ENCODE results near the gene ADNP2. TPM values are rescaled to one million over a fixed set of nuclear protein-coding genes. Genes with fewer than 3 reads are reported as not detected.
A peak's percentile ranks its signal among the peaks of the same experiment; 100 is the strongest.

Gene ADNP2
- total and polyA plus RNA-seq, 2 of the 13 experiments (the other 11 are each of a cell fraction or from before 2014, with no cell fraction given): 10.8 to 25.5 TPM

- peak; percentile 80 for TF ChIP-seq DRAP1 (CRISPR knock-in tag; IDR thresholded peaks at IDR 0.05)
- TF ChIP-seq ZNF615 (CRISPR knock-in tag; IDR thresholded peaks at IDR 0.05; ENCODE audit: borderline replicate concordance): no peak
- peak; percentile 92 for TF ChIP-seq GABPB1 (CRISPR knock-in tag; IDR thresholded peaks at IDR 0.05)
- no peak for TF ChIP-seq ZNF142 (CRISPR knock-in tag; IDR thresholded peaks at IDR 0.05)
- TF ChIP-seq ZMYM4 (CRISPR knock-in tag; IDR thresholded peaks at IDR 0.05): peak; percentile 86
- no peak for TF ChIP-seq CENPBD1 (CRISPR knock-in tag; IDR thresholded peaks at IDR 0.05; ENCODE audit: borderline replicate concordance, low read depth)
- TF ChIP-seq THAP9 (CRISPR knock-in tag; IDR thresholded peaks at IDR 0.05; ENCODE audit: borderline replicate concordance): no peak; the same call in 1 of the 2 replicates
- peak; percentile 93 for TF ChIP-seq ATF1 (CRISPR knock-in tag; IDR thresholded peaks at IDR 0.05)
- peak; percentile 10; the same call in 1 of the 2 replicates for TF ChIP-seq ZBTB38 (CRISPR knock-in tag; IDR thresholded peaks at IDR 0.05)
- TF ChIP-seq HNF1B (CRISPR knock-in tag; IDR thresholded peaks at IDR 0.05): peak; percentile 54
- TF ChIP-seq ZNF530 (CRISPR knock-in tag; IDR thresholded peaks at IDR 0.05; ENCODE audit: low read depth): no peak
- TF ChIP-seq EHMT2 (IDR thresholded peaks at IDR 0.05; ENCODE audit: borderline replicate concordance, low read depth, low read length): peak; percentile 73; the same call in 1 of the 2 replicates
- TF ChIP-seq ZNF30 (CRISPR knock-in tag; IDR thresholded peaks at IDR 0.05): no peak
- TF ChIP-seq ZNF614 (CRISPR knock-in tag; IDR thresholded peaks at IDR 0.05; ENCODE audit: borderline replicate concordance): peak; percentile 15; the same call in 1 of the 2 replicates
- no peak for TF ChIP-seq IKZF1 (IDR thresholded peaks at IDR 0.05)
- no peak for TF ChIP-seq ZSCAN12 (CRISPR knock-in tag; IDR thresholded peaks at IDR 0.05)
These were observed at the start of gene ADNP2 (continued) for GRCh38 chr18:80108739-80109675.
